ENCODE results near the gene PRKN. TPM values are rescaled to one million over a fixed set of nuclear protein-coding genes. Genes with fewer than 3 reads are reported as not detected.

PRKN gene
- total RNA-seq, 1 donor from 2014 or later = 5.1 TPM

DNA sequence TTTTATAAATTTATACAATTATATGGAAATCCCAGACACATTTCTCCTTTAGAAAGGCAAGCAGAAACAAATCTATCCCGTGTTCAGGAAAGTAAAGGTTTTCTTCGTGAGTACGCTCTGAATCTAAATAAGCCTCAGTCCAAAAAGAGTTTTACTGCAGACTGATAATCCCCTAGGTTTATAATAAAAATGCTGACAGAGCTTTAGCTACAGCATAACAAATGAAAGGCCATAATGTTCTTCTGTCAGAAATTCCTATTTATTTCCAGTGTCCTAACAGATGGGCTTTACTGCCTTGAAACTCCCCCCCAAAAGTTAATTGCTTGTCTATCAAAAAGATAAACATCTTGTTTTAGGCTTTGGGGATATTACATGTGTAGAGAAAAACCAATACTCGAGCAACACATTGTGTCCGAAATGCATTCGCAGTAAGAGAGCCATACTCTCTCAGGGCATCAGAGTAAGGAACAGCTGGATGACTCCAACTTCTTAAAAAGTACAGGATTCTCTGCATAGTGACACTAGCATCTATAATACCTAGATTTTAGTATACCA, 109.0 kb downstream of the PRKN start:
- TF ChIP-seq, protein P1, sequence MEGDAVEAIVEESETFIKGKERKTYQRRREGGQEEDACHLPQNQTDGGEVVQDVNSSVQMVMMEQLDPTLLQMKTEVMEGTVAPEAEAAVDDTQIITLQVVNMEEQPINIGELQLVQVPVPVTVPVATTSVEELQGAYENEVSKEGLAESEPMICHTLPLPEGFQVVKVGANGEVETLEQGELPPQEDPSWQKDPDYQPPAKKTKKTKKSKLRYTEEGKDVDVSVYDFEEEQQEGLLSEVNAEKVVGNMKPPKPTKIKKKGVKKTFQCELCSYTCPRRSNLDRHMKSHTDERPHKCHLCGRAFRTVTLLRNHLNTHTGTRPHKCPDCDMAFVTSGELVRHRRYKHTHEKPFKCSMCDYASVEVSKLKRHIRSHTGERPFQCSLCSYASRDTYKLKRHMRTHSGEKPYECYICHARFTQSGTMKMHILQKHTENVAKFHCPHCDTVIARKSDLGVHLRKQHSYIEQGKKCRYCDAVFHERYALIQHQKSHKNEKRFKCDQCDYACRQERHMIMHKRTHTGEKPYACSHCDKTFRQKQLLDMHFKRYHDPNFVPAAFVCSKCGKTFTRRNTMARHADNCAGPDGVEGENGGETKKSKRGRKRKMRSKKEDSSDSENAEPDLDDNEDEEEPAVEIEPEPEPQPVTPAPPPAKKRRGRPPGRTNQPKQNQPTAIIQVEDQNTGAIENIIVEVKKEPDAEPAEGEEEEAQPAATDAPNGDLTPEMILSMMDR (IDR thresholded peaks at IDR 0.05; ENCODE audit: unreplicated experiment) = no peak
- no peak overlapping the region for H3K27ac Mint-ChIP-seq (ENCODE audit: unreplicated experiment)
- no peaks in the 10 kb centered on the region for H3K9me3 Mint-ChIP-seq (ENCODE audit: unreplicated experiment)
- H3K4me1 Mint-ChIP-seq (ENCODE audit: unreplicated experiment) = no peaks in the 10 kb centered on the region
- DNase-seq (ENCODE audit: low spot score) = no peak
- no peaks in the 10 kb centered on the region for H3K27me3 Mint-ChIP-seq (ENCODE audit: unreplicated experiment)
- no peak overlapping the region for H3K4me3 Mint-ChIP-seq (ENCODE audit: unreplicated experiment)
- no peaks in the 10 kb centered on the region for H3K36me3 Mint-ChIP-seq (ENCODE audit: low read depth, unreplicated experiment)

DNA sequence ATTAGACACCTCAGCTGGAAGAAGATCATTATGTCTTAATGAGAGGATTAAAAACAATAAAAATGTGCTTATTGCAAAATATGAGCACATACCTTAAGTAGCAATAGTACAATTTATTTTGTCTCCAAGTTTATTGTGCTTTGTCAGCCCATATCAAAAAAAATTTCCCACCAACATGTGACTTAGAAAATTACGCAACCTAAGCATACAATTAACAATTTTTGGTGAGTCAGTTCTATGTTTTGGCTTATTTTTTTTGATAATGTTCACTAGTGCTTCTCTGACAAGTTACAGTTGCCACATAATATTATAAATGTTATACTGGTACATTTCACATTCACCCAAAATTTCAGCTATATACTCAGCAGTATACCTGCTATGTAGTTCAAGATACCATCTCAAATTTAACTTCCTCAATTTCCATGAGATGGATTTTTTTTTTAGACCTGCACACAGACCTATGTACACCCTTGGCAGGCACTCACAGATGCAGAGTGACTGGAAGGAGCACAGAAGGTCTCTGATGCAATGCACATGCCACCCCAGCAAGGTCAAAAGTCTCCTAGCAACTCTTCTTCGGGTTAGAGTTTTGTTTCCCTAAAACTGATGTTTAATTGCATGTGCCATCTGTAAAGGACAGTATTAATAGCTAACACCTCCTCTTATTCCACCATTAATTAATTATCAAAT, 112.4 kb downstream of the PRKN start:
- Mint-ChIP-seq H3K27ac (ENCODE audit: unreplicated experiment) (no peak overlapping the region), H3K36me3 (ENCODE audit: low read depth, unreplicated experiment) (no peaks in the 10 kb centered on the region), H3K4me1 (ENCODE audit: unreplicated experiment) (no peaks in the 10 kb centered on the region), H3K4me3 (ENCODE audit: unreplicated experiment) (no peak overlapping the region), H3K27me3 (ENCODE audit: unreplicated experiment) (no peaks in the 10 kb centered on the region), H3K9me3 (ENCODE audit: unreplicated experiment) (no peaks in the 10 kb centered on the region)
- TF ChIP-seq, protein P1 (IDR thresholded peaks at IDR 0.05; ENCODE audit: unreplicated experiment) = no peak
- DNase-seq (ENCODE audit: low spot score) = no peak

DNA sequence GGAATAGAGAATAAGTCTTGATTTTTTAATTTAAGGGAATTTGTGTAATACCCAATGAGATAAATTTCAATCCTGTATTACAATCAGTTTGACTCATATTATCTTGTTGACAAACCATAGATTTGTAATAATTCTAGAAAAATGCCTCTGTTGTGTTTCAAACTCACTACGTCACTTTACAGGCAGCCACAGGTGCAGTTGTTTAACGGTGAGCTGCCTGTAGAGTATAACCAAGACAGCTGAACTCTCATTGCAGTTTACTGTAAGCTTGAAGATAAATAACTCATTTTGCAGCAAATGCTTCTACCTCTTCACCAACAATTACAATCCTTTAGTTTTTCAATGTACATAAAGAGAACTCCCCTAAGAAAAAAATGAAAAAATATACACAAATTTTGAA, 114.3 kb downstream of the PRKN start:
- TF ChIP-seq, protein P1 (IDR thresholded peaks at IDR 0.05; ENCODE audit: unreplicated experiment) = no peak
- H3K36me3 Mint-ChIP-seq (ENCODE audit: low read depth, unreplicated experiment) = no peaks in the 10 kb centered on the region
- H3K4me3 Mint-ChIP-seq (ENCODE audit: unreplicated experiment) = no peak overlapping the region
- no peak overlapping the region for H3K27ac Mint-ChIP-seq (ENCODE audit: unreplicated experiment)
- no peaks in the 10 kb centered on the region for H3K27me3 Mint-ChIP-seq (ENCODE audit: unreplicated experiment)
- no peaks in the 10 kb centered on the region for H3K4me1 Mint-ChIP-seq (ENCODE audit: unreplicated experiment)
- no peaks in the 10 kb centered on the region for H3K9me3 Mint-ChIP-seq (ENCODE audit: unreplicated experiment)
- DNase-seq (ENCODE audit: low spot score) = no peak

DNA sequence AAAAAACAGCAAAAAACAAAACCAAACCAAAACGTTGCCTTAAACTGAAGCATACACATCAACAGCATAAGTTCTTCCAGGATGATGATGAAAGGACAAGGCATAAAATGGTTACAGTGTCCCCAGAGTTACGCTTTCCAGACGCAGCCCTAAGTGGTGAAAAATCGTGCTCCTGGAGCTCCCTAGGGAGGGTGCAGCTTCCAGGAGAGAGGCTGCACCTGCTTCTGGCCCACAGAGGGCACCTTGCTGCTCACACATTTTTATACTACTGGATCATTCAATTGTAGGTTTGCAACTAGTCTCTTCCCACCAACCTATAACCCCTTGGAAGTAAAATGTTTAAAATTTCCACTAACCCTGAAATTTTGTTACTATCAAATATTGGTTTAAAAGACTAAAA, 115.0 kb downstream of the PRKN start:
- DNase-seq (ENCODE audit: low spot score) = no peak
- Mint-ChIP-seq H3K9me3 (ENCODE audit: unreplicated experiment) (no peaks in the 10 kb centered on the region), H3K27ac (ENCODE audit: unreplicated experiment) (no peak overlapping the region), H3K4me1 (ENCODE audit: unreplicated experiment) (no peaks in the 10 kb centered on the region), H3K4me3 (ENCODE audit: unreplicated experiment) (no peak overlapping the region), H3K27me3 (ENCODE audit: unreplicated experiment) (no peaks in the 10 kb centered on the region), H3K36me3 (ENCODE audit: low read depth, unreplicated experiment) (no peaks in the 10 kb centered on the region)
- TF ChIP-seq, protein P1 (IDR thresholded peaks at IDR 0.05; ENCODE audit: unreplicated experiment) = no peak

DNA sequence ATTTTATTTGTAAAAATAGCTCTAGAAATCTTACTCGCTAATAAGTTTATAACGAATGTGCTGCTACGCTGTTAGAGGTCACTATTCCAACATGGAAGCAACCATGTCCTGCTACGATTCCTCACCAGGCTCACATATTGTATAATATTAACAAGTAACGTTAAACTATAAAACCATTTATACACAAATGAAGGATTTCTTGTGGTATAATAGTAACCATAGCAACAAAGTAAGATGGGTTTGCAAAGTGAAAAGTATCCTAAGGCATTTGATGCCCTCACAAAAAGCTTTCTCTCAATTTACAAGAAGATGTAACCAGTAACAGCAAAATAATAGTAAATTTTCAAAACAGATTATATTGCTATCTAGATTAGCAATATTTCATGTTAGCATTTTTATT, 117.2 kb downstream of the PRKN start:
- H3K4me1 Mint-ChIP-seq (ENCODE audit: unreplicated experiment) = no peaks in the 10 kb centered on the region
- TF ChIP-seq, protein P1 (IDR thresholded peaks at IDR 0.05; ENCODE audit: unreplicated experiment) = no peak
- H3K36me3 Mint-ChIP-seq (ENCODE audit: low read depth, unreplicated experiment) = no peaks in the 10 kb centered on the region
- no peak overlapping the region for H3K4me3 Mint-ChIP-seq (ENCODE audit: unreplicated experiment)
- no peak overlapping the region for H3K27ac Mint-ChIP-seq (ENCODE audit: unreplicated experiment)
- no peak for DNase-seq (ENCODE audit: low spot score)
- H3K9me3 Mint-ChIP-seq (ENCODE audit: unreplicated experiment) = no peaks in the 10 kb centered on the region
- no peaks in the 10 kb centered on the region for H3K27me3 Mint-ChIP-seq (ENCODE audit: unreplicated experiment)
